HepG2 (cell line): ENCODE measurements around the gene CNPPD1. TPM values are rescaled to one million over a fixed set of nuclear protein-coding genes. Genes with fewer than 3 reads are reported as not detected.

Experiments
- ASH2L ChIP-seq: fragments of 300-600, 200-600 bp; sonication (generic); IDR thresholded peaks from 2 replicates; pipeline ENCODE4 v1.7.0; 2017; ENCODE audit warnings: low read depth, mild to moderate bottlenecking, moderate library complexity, mixed read lengths, low read length; ENCODE audit not compliant: insufficient read length
- CBFB ChIP-seq: sonication (generic); formaldehyde crosslinking; IDR thresholded peaks from 2 replicates; pipeline ENCODE4 v1.4.0; 2020; ENCODE audit warnings: missing genetic modification reagents
- CBX1 ChIP-seq: IDR thresholded peaks from one replicate; pipeline ENCODE4 v1.6.1; 2016; ENCODE audit warnings: antibody characterized with exemption, low read depth
- HIVEP1 ChIP-seq: sonication (generic); formaldehyde crosslinking; IDR thresholded peaks from 2 replicates; pipeline ENCODE4 v1.4.0; 2020; ENCODE audit warnings: mild to moderate bottlenecking, missing genetic modification reagents
- KDM3A ChIP-seq: IDR thresholded peaks from 2 replicates; pipeline ENCODE4 v1.6.1; 2018; ENCODE audit warnings: low read depth, missing compliant biosample characterization
- MEF2D ChIP-seq: sonication (generic); formaldehyde crosslinking; IDR thresholded peaks from 2 replicates; pipeline ENCODE4 v1.5.1; 2020; ENCODE audit warnings: mild to moderate bottlenecking, missing genetic modification reagents
- MLLT10 ChIP-seq: sonication (generic); formaldehyde crosslinking; IDR thresholded peaks from 2 replicates; pipeline ENCODE4 v1.4.0; 2020; ENCODE audit warnings: missing genetic modification reagents
- MTA1 ChIP-seq: sonication (generic); formaldehyde crosslinking; IDR thresholded peaks from 2 replicates; pipeline ENCODE4 v1.4.0; 2020; ENCODE audit warnings: missing genetic modification reagents, mild to moderate bottlenecking, borderline replicate concordance
- MZF1 ChIP-seq: sonication (generic); formaldehyde crosslinking; IDR thresholded peaks from 2 replicates; pipeline ENCODE4 v1.8.1; 2023; ENCODE audit warnings: mild to moderate bottlenecking, missing genetic modification reagents, borderline replicate concordance
- NCOR1 ChIP-seq: fragments of 200-600 bp; sonication (generic); IDR thresholded peaks from 2 replicates; pipeline ENCODE4 v1.7.0; 2017; ENCODE audit warnings: antibody characterized with exemption, low read length, borderline replicate concordance
- PAX8 ChIP-seq: sonication (generic); formaldehyde crosslinking; IDR thresholded peaks from 2 replicates; pipeline ENCODE4 v1.8.0; 2022; ENCODE audit warnings: mild to moderate bottlenecking, missing genetic modification reagents, borderline replicate concordance
- POLR2AphosphoS5 ChIP-seq: IDR thresholded peaks from 2 replicates; pipeline ENCODE4 v1.6.1; 2012; ENCODE audit warnings: low read depth, low read length
- PTBP1 ChIP-seq: fragments of 200-400 bp; formaldehyde crosslinking; IDR thresholded peaks from 2 replicates; pipeline ENCODE4 v1.6.1; 2018; ENCODE audit warnings: low read length, low read depth; ENCODE audit not compliant: poor library complexity, severe bottlenecking
- RARA ChIP-seq: IDR thresholded peaks from 2 replicates; pipeline ENCODE4 v1.6.1; 2016; ENCODE audit warnings: missing genetic modification reagents, missing compliant biosample characterization
- ZC3H4 ChIP-seq: sonication (generic); formaldehyde crosslinking; IDR thresholded peaks from 2 replicates; pipeline ENCODE4 v1.4.0; 2020; ENCODE audit warnings: missing genetic modification reagents, borderline replicate concordance
- ZEB1 ChIP-seq: IDR thresholded peaks from 2 replicates; pipeline ENCODE4 v1.6.1; 2012; ENCODE audit warnings: mild to moderate bottlenecking, low read depth, inconsistent platforms; ENCODE audit not compliant: insufficient replicate concordance
- ZNF17 ChIP-seq: sonication (generic); formaldehyde crosslinking; IDR thresholded peaks from 2 replicates; pipeline ENCODE4 v1.5.0; 2020; ENCODE audit warnings: mild to moderate bottlenecking, missing genetic modification reagents
- ZNF225 ChIP-seq: sonication (generic); formaldehyde crosslinking; IDR thresholded peaks from 2 replicates; pipeline ENCODE4 v1.4.0; 2020; ENCODE audit warnings: mild to moderate bottlenecking, missing genetic modification reagents
- ZNF431 ChIP-seq: sonication (generic); formaldehyde crosslinking; IDR thresholded peaks from 2 replicates; pipeline ENCODE4 v1.9.0; 2022; ENCODE audit warnings: missing genetic modification reagents, low read depth, mild to moderate bottlenecking, borderline replicate concordance
- ZNF44 ChIP-seq: sonication (generic); formaldehyde crosslinking; IDR thresholded peaks from 2 replicates; pipeline ENCODE4 v1.5.1; 2020; ENCODE audit warnings: mild to moderate bottlenecking, missing genetic modification reagents
- ZNF572 ChIP-seq: sonication (generic); formaldehyde crosslinking; IDR thresholded peaks from 2 replicates; pipeline ENCODE4 v1.5.1; 2020; ENCODE audit warnings: mild to moderate bottlenecking, missing genetic modification reagents
- ZNF83 ChIP-seq: sonication (generic); formaldehyde crosslinking; IDR thresholded peaks from 2 replicates; pipeline ENCODE4 v1.4.0; 2020; ENCODE audit warnings: missing genetic modification reagents, mild to moderate bottlenecking, borderline replicate concordance
- polyA plus RNA-seq, 8 experiments: library from polyadenylated mRNA; depleted of rRNA in 3 of 8; stranded (reverse) in 7 of 8; unstranded in 1 of 8; fragments of >200 nt; fragmentation: Illumina TruSeq in 4 of 8; extraction: Trizol in 4 of 8; gene quantifications; 2 replicates each; pipeline versions ENCODE4 v1.2.1 to v1.2.3, GENCODE V29; 2011 to 2016; ENCODE audit warnings: low read depth in 4 of 8, missing spikeins in 1 of 8, mixed read lengths in 1 of 8; ENCODE audit not compliant: insufficient read depth in 1 of 8
- total RNA-seq, 5 experiments: library from RNA; depleted of rRNA; stranded (reverse); fragments of >200 nt; fragmentation: Illumina TruSeq; extraction: Trizol; gene quantifications; 2 replicates each; pipeline ENCODE4 v1.2.3, GENCODE V29; 2016; ENCODE audit warnings: low read depth in 1 of 5
- TF ChIP-seq, protein P1 (sequence below): sonication (generic); formaldehyde crosslinking; IDR thresholded peaks from 2 replicates; pipeline ENCODE4 v1.4.0; 2020; ENCODE audit warnings: missing genetic modification reagents
- TF ChIP-seq, protein P2 (sequence below): sonication (generic); formaldehyde crosslinking; IDR thresholded peaks from 2 replicates; pipeline ENCODE4 v1.4.0; 2020; ENCODE audit warnings: mild to moderate bottlenecking, missing genetic modification reagents

CNPPD1 gene
- total and polyA plus RNA-seq, 2 of the 13 experiments (the other 11 are each of a cell fraction or from before 2014, with no cell fraction given) = 35.5 to 49.4 TPM

DNA sequence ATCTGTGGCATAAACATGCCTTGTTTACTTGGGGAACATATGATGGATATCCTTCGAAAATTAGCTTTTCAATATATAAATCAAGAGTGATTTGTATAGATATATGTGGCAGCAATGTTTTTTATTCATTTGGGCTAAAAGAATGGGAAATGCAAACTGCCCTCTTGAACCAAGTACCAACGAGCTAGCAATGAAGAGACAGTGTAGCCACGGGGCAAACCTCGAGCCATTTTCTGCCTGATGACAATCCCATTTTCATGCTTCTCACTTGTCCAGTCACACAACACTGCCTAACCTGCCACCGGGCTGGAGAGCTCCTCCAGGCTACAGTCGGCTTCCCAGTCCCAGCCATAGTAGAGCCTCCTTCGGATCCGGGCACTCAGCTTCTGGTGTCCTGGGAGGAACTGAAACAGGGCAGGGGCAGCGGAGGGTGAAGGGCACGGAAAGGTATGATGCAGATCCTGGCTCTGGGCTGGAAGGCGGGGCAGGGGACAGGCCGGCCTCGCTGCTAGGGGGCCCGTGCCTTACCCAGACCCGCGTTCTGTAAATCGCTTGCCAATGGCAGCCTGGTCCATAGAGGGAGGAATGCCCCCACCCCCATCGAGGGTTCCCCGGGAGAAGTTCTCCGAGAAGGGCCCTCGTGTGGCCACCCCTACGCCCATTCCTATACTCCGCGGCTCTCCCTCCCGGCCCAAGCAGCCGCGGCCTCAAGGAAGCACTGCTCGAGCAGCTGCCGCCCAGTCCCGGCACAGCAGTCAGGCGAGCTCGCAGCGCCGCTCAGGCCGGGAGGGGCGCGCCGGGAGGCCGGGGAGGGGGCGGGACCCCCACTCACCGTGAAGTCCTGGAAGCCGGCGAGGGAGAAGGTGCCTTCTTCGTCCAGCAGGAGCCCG is 552 bp downstream of the CNPPD1 start (continued):
- TF ChIP-seq ZNF83 (CRISPR knock-in tag) (peak; percentile 57; the same call in 1 of the 2 replicates), PTBP1 (peak; percentile 73), MLLT10 (CRISPR knock-in tag) (no peak), MZF1 (CRISPR knock-in tag) (peak; percentile 63; the same call in 1 of the 2 replicates), ZNF431 (CRISPR knock-in tag) (0 out of 2 replicates have a peak, but pooled peaks have one; percentile 4), ZNF44 (CRISPR knock-in tag) (peak; percentile 83; the same call in 1 of the 2 replicates), ZNF572 (peak; percentile 95), ZC3H4 (0 out of 2 replicates have a peak, but pooled peaks have one; percentile 41), ASH2L (peak; percentile 48), RARA (CRISPR knock-in tag) (0 out of 2 replicates have a peak, but pooled peaks have one; percentile 2), PAX8 (peak; percentile 92; the same call in 1 of the 2 replicates), ZNF225 (CRISPR knock-in tag) (peak; percentile 60; the same call in 1 of the 2 replicates), MEF2D (CRISPR knock-in tag) (0 out of 2 replicates have a peak, but pooled peaks have one; percentile 6), ZNF17 (CRISPR knock-in tag) (no peak), HIVEP1 (0 out of 2 replicates have a peak, but pooled peaks have one; percentile 13), CBX1 (no peak), KDM3A (CRISPR knock-in tag) (peak; percentile 30; the same call in 1 of the 2 replicates), CBFB (CRISPR knock-in tag) (0 out of 2 replicates have a peak, but pooled peaks have one; percentile 32), MTA1 (CRISPR knock-in tag) (peak; percentile 93; the same call in 1 of the 2 replicates), NCOR1 (no peak), ZEB1 (peak; percentile 21), POLR2AphosphoS5 (no peak)
- TF ChIP-seq, protein P1, sequence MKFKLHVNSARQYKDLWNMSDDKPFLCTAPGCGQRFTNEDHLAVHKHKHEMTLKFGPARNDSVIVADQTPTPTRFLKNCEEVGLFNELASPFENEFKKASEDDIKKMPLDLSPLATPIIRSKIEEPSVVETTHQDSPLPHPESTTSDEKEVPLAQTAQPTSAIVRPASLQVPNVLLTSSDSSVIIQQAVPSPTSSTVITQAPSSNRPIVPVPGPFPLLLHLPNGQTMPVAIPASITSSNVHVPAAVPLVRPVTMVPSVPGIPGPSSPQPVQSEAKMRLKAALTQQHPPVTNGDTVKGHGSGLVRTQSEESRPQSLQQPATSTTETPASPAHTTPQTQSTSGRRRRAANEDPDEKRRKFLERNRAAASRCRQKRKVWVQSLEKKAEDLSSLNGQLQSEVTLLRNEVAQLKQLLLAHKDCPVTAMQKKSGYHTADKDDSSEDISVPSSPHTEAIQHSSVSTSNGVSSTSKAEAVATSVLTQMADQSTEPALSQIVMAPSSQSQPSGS (CRISPR knock-in tag) = no peak
- TF ChIP-seq, protein P2, sequence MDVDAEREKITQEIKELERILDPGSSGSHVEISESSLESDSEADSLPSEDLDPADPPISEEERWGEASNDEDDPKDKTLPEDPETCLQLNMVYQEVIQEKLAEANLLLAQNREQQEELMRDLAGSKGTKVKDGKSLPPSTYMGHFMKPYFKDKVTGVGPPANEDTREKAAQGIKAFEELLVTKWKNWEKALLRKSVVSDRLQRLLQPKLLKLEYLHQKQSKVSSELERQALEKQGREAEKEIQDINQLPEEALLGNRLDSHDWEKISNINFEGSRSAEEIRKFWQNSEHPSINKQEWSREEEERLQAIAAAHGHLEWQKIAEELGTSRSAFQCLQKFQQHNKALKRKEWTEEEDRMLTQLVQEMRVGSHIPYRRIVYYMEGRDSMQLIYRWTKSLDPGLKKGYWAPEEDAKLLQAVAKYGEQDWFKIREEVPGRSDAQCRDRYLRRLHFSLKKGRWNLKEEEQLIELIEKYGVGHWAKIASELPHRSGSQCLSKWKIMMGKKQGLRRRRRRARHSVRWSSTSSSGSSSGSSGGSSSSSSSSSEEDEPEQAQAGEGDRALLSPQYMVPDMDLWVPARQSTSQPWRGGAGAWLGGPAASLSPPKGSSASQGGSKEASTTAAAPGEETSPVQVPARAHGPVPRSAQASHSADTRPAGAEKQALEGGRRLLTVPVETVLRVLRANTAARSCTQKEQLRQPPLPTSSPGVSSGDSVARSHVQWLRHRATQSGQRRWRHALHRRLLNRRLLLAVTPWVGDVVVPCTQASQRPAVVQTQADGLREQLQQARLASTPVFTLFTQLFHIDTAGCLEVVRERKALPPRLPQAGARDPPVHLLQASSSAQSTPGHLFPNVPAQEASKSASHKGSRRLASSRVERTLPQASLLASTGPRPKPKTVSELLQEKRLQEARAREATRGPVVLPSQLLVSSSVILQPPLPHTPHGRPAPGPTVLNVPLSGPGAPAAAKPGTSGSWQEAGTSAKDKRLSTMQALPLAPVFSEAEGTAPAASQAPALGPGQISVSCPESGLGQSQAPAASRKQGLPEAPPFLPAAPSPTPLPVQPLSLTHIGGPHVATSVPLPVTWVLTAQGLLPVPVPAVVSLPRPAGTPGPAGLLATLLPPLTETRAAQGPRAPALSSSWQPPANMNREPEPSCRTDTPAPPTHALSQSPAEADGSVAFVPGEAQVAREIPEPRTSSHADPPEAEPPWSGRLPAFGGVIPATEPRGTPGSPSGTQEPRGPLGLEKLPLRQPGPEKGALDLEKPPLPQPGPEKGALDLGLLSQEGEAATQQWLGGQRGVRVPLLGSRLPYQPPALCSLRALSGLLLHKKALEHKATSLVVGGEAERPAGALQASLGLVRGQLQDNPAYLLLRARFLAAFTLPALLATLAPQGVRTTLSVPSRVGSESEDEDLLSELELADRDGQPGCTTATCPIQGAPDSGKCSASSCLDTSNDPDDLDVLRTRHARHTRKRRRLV (CRISPR knock-in tag) = 0 out of 2 replicates have a peak, but pooled peaks have one; percentile 11
